ENCODE measurements around the gene GMCL2.

- TF ChIP-seq EZH2phosphoT487 (IDR thresholded peaks at IDR 0.05; ENCODE audit: borderline replicate concordance, low read depth, low read length) = no peak
- TF ChIP-seq CTCF (conservative IDR thresholded peaks at IDR 0.05; ENCODE audit: low read length) = no peak
These were observed 25.9 kb upstream of the GMCL2 start for GRCh38 chr5:178213003-178213461.

Measured in OCI-LY7 (cell line).